Astrocyte (in vitro differentiated cells and primary cell): ENCODE data around the gene FBXL7. TPM values are rescaled to one million over a fixed set of nuclear protein-coding genes. Genes with fewer than 3 reads are reported as not detected.

ENCODE experiments used
- DNase-seq: peaks from one replicate; pipeline ENCODE4 v3.0.0-alpha.2; 2010; ENCODE audit warnings: low read depth
- FAIRE-seq: peaks from 2 replicates; lab custom pipeline; 2011; peaks lifted over from hg19 to GRCh38; lab: Jason Lieb, UNC
- H2AFZ ChIP-seq: 2 replicates; pipeline ENCODE4 v1.6.0; 2012; ENCODE audit warnings: low read depth, low read length, inconsistent platforms
- H3K27ac ChIP-seq: 2 replicates; pipeline ENCODE4 v1.5.1; 2011; ENCODE audit warnings: low read depth, low read length, inconsistent platforms
- H3K27me3 ChIP-seq: 2 replicates; pipeline ENCODE4 v1.6.0; 2011; ENCODE audit warnings: low read length, inconsistent platforms; ENCODE audit not compliant: insufficient read depth
- H3K36me3 ChIP-seq: 2 replicates; pipeline ENCODE4 v1.5.1; 2011; ENCODE audit warnings: low read length, inconsistent platforms; ENCODE audit not compliant: insufficient read depth
- H3K4me1 ChIP-seq: 2 replicates; pipeline ENCODE4 v1.5.1; 2011; ENCODE audit warnings: low read length, inconsistent platforms; ENCODE audit not compliant: insufficient read depth
- H3K4me2 ChIP-seq: 2 replicates; pipeline ENCODE4 v1.6.0; 2012; ENCODE audit warnings: low read length, inconsistent platforms
- H3K4me3 ChIP-seq: 2 replicates; pipeline ENCODE4 v1.5.1; 2011; ENCODE audit warnings: low read depth, mild to moderate bottlenecking, low read length, inconsistent platforms; ENCODE audit not compliant: insufficient read depth
- H3K79me2 ChIP-seq: 2 replicates; pipeline ENCODE4 v1.6.0; 2012; ENCODE audit warnings: mild to moderate bottlenecking, low read length, inconsistent platforms; ENCODE audit not compliant: insufficient read depth
- H3K9ac ChIP-seq: 2 replicates; pipeline ENCODE4 v1.6.0; 2012; ENCODE audit warnings: mild to moderate bottlenecking, low read length, inconsistent platforms
- H3K9me3 ChIP-seq: 2 replicates; pipeline ENCODE4 v1.5.1; 2012; ENCODE audit warnings: low read depth, mild to moderate bottlenecking, low read length, inconsistent platforms; ENCODE audit not compliant: insufficient read depth
- H4K20me1 ChIP-seq: 2 replicates; pipeline ENCODE4 v1.6.0; 2012; ENCODE audit warnings: low read length, inconsistent platforms; ENCODE audit not compliant: insufficient read depth
- H3K27ac Mint-ChIP-seq: one replicate; pipeline ENCODE4 v1.8.0; 2021; ENCODE audit warnings: mild to moderate bottlenecking, mixed read lengths; ENCODE audit not compliant: unreplicated experiment
- H3K27me3 Mint-ChIP-seq: one replicate; pipeline ENCODE4 v1.8.0; 2021; ENCODE audit warnings: low read depth, mixed read lengths; ENCODE audit not compliant: unreplicated experiment
- H3K36me3 Mint-ChIP-seq: one replicate; pipeline ENCODE4 v1.8.0; 2021; ENCODE audit warnings: low read depth, mixed read lengths; ENCODE audit not compliant: unreplicated experiment
- H3K4me1 Mint-ChIP-seq: one replicate; pipeline ENCODE4 v1.8.0; 2021; ENCODE audit warnings: low read depth, mixed read lengths; ENCODE audit not compliant: unreplicated experiment
- H3K4me3 Mint-ChIP-seq: one replicate; pipeline ENCODE4 v1.8.0; 2021; ENCODE audit warnings: mild to moderate bottlenecking, moderate library complexity, mixed read lengths; ENCODE audit not compliant: unreplicated experiment
- H3K9me3 Mint-ChIP-seq: one replicate; pipeline ENCODE4 v1.8.0; 2021; ENCODE audit warnings: mild to moderate bottlenecking, mixed read lengths; ENCODE audit not compliant: unreplicated experiment
- CTCF ChIP-seq: IDR thresholded peaks from 2 replicates; pipeline ENCODE4 v1.5.1; 2011; ENCODE audit warnings: low read depth, mild to moderate bottlenecking, inconsistent platforms, low read length, moderate library complexity; ENCODE audit not compliant: insufficient read depth
- EZH2 ChIP-seq: IDR thresholded peaks from 2 replicates; pipeline ENCODE4 v1.6.1; 2012; ENCODE audit warnings: mild to moderate bottlenecking, low read length, inconsistent platforms; ENCODE audit not compliant: insufficient read depth
- total RNA-seq: library from RNA; stranded (reverse); gene quantifications from 2 replicates; pipeline ENCODE4 v1.2.1, GENCODE V29; 2021

Gene FBXL7
- total RNA-seq, 1 donor from 2014 or later: 21.0 TPM

DNA sequence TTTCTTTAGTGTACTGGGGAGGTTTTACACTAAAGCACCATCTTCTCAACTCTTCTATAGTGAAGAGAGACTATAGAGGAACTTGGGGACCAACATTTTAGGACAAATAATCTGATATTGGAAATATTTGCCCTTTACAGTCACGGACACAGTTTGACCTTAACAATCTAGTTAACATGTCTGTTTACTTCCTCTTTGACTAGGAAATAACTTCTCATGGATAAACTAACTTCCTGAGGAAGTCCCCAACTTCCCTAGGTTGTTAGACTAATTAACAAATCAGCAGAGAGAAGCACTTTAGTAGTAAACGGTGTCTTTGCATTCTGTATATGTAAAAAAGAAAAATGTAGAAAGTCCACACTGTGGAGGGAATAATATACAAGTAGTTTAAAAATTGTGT is 127.7 kb downstream of the FBXL7 start:
- Mint-ChIP-seq H3K4me3 (no peak overlapping the region), H3K36me3 (peaks cover 3% of the 10 kb centered on the region), H3K4me1 (peaks cover 12% of the 10 kb centered on the region), H3K9me3 (no peaks in the 10 kb centered on the region), H3K27me3 (no peaks in the 10 kb centered on the region), H3K27ac (no peak overlapping the region)
- TF ChIP-seq EZH2: no peak
- TF ChIP-seq CTCF: no peak
- Histone ChIP-seq H3K4me1 (no peaks in the 10 kb centered on the region), H3K36me3 (no peaks in the 10 kb centered on the region), H3K27me3 (no peaks in the 10 kb centered on the region), H3K9me3 (no peaks in the 10 kb centered on the region), H3K79me2 (peaks cover 7% of the 10 kb centered on the region), H2AFZ (no peak overlapping the region), H3K4me3 (no peak overlapping the region), H4K20me1 (peaks cover 14% of the 10 kb centered on the region), H3K27ac (no peak overlapping the region), H3K9ac (no peak overlapping the region), H3K4me2 (no peak overlapping the region)
- FAIRE-seq (no peak), DNase-seq (no peak)

- no peak overlapping the region for H3K4me3 Mint-ChIP-seq
- Histone ChIP-seq H3K79me2 (peaks cover 7% of the 10 kb centered on the region), H3K9me3 (no peaks in the 10 kb centered on the region), H3K27ac (no peak overlapping the region), H3K4me3 (no peak overlapping the region), H3K27me3 (no peaks in the 10 kb centered on the region), H3K4me1 (no peaks in the 10 kb centered on the region), H4K20me1 (peaks cover 20% of the 10 kb centered on the region), H3K9ac (no peak overlapping the region), H3K36me3 (no peaks in the 10 kb centered on the region), H3K4me2 (no peak overlapping the region), H2AFZ (no peak overlapping the region)
- H3K4me1 Mint-ChIP-seq: peaks cover 19% of the 10 kb centered on the region
- DNase-seq (no peak), FAIRE-seq (no peak)
- no peak overlapping the region for H3K27ac Mint-ChIP-seq
- H3K27me3 Mint-ChIP-seq: no peaks in the 10 kb centered on the region
- TF ChIP-seq EZH2: no peak
- TF ChIP-seq CTCF: no peak
- peaks cover 5% of the 10 kb centered on the region for H3K36me3 Mint-ChIP-seq
- no peaks in the 10 kb centered on the region for H3K9me3 Mint-ChIP-seq
Observed at GRCh38 chr5:15630441-15630840, 130.5 kb downstream of the FBXL7 start.

GRCh38 chr5:15634591-15635288 is 134.8 kb downstream of the FBXL7 start:
- no peak overlapping the region for H3K4me2 ChIP-seq
- no peaks in the 10 kb centered on the region for H3K36me3 ChIP-seq
- no peak overlapping the region for H3K4me3 Mint-ChIP-seq
- H3K36me3 Mint-ChIP-seq: peaks cover 7% of the 10 kb centered on the region
- peaks cover 16% of the 10 kb centered on the region for H3K4me1 Mint-ChIP-seq
- TF ChIP-seq EZH2 (no peak), CTCF (no peak)
- H4K20me1 ChIP-seq: peaks cover 43% of the 10 kb centered on the region
- no peak overlapping the region for H2AFZ ChIP-seq
- no peaks in the 10 kb centered on the region for H3K27me3 ChIP-seq
- H3K9me3 Mint-ChIP-seq: no peaks in the 10 kb centered on the region
- no peak overlapping the region for H3K4me3 ChIP-seq
- H3K79me2 ChIP-seq: peaks cover 8% of the 10 kb centered on the region
- FAIRE-seq: no peak
- H3K27me3 Mint-ChIP-seq: no peaks in the 10 kb centered on the region
- no peak overlapping the region for H3K9ac ChIP-seq
- H3K27ac Mint-ChIP-seq: no peak overlapping the region
- H3K27ac ChIP-seq: no peak overlapping the region
- H3K9me3 ChIP-seq: no peaks in the 10 kb centered on the region
- DNase-seq: peak; percentile 11
- H3K4me1 ChIP-seq: no peaks in the 10 kb centered on the region
